H9 (cell line): ENCODE data around the gene CDC25A. TPM values are rescaled to one million over a fixed set of nuclear protein-coding genes. Genes with fewer than 3 reads are reported as not detected.

ENCODE experiments used
- DNase-seq: peaks from one replicate; pipeline ENCODE4 v3.0.0-alpha.2; 2017
- H2AFZ ChIP-seq: one replicate; pipeline ENCODE4 v1.6.1; 2013; ENCODE audit warnings: mild to moderate bottlenecking, low read length, control low read depth, moderate library complexity
- H2AK5ac ChIP-seq: 2 replicates; pipeline ENCODE4 v1.6.1; 2013; ENCODE audit warnings: low read length, control low read depth, mixed read lengths; ENCODE audit not compliant: insufficient read length
- H2BK120ac ChIP-seq: one replicate; pipeline ENCODE4 v1.6.1; 2013; ENCODE audit warnings: low read depth, mild to moderate bottlenecking, low read length, control low read depth, inconsistent platforms; ENCODE audit not compliant: poor library complexity, severe bottlenecking
- H2BK12ac ChIP-seq: 2 replicates; pipeline ENCODE4 v1.6.1; 2013; ENCODE audit warnings: low read length, control low read depth, mixed read lengths, low read depth; ENCODE audit not compliant: insufficient read length
- H2BK15ac ChIP-seq: 2 replicates; pipeline ENCODE4 v1.6.1; 2013; ENCODE audit warnings: low read depth, low read length, control low read depth
- H2BK20ac ChIP-seq: one replicate; pipeline ENCODE4 v1.6.1; 2013; ENCODE audit warnings: low read depth, mild to moderate bottlenecking, low read length, control low read depth, inconsistent platforms; ENCODE audit not compliant: poor library complexity, severe bottlenecking
- H2BK5ac ChIP-seq: 2 replicates; pipeline ENCODE4 v1.6.1; 2013; ENCODE audit warnings: low read length, control low read depth, mixed read lengths; ENCODE audit not compliant: insufficient read length
- H3K14ac ChIP-seq: 2 replicates; pipeline ENCODE4 v1.6.1; 2013; ENCODE audit warnings: low read length, control low read depth; ENCODE audit not compliant: insufficient read depth
- H3K18ac ChIP-seq: 2 replicates; pipeline ENCODE4 v1.6.1; 2013; ENCODE audit warnings: low read depth, mild to moderate bottlenecking, mixed read lengths, low read length, control low read depth; ENCODE audit not compliant: insufficient read length
- H3K23ac ChIP-seq: 2 replicates; pipeline ENCODE4 v1.6.1; 2013; ENCODE audit warnings: low read length, control low read depth, mixed read lengths, low read depth; ENCODE audit not compliant: insufficient read length
- H3K23me2 ChIP-seq: 2 replicates; pipeline ENCODE4 v1.6.1; 2013; ENCODE audit warnings: low read depth, mild to moderate bottlenecking, mixed read lengths, low read length, control low read depth; ENCODE audit not compliant: insufficient read length, poor library complexity, severe bottlenecking
- H3K27ac ChIP-seq: 2 replicates; pipeline ENCODE4 v1.5.1; 2013; ENCODE audit warnings: low read length, control low read depth, mixed read lengths, low read depth; ENCODE audit not compliant: insufficient read length
- H3K27me3 ChIP-seq: 2 replicates; pipeline ENCODE4 v1.6.1; 2013; ENCODE audit warnings: low read length, control low read depth, inconsistent platforms; ENCODE audit not compliant: insufficient read depth
- H3K4ac ChIP-seq: 2 replicates; pipeline ENCODE4 v1.6.1; 2013; ENCODE audit warnings: low read depth, mild to moderate bottlenecking, control low read depth, inconsistent platforms, low read length, moderate library complexity
- H3K4me1 ChIP-seq: 2 replicates; pipeline ENCODE4 v1.6.1; 2013; ENCODE audit warnings: low read length, control low read depth, inconsistent platforms; ENCODE audit not compliant: insufficient read depth
- H3K4me2 ChIP-seq: 2 replicates; pipeline ENCODE4 v1.6.1; 2013; ENCODE audit warnings: low read length, control low read depth, mixed read lengths; ENCODE audit not compliant: insufficient read length, insufficient read depth
- H3K56ac ChIP-seq: 2 replicates; pipeline ENCODE4 v1.6.1; 2013; ENCODE audit warnings: low read depth, mild to moderate bottlenecking, mixed read lengths, low read length, control low read depth; ENCODE audit not compliant: insufficient read length
- H3K79me1 ChIP-seq: 2 replicates; pipeline ENCODE4 v1.6.1; 2013; ENCODE audit warnings: low read depth, mild to moderate bottlenecking, moderate library complexity, low read length, control low read depth, inconsistent platforms; ENCODE audit not compliant: insufficient read depth, poor library complexity, severe bottlenecking
- H3K79me2 ChIP-seq: 2 replicates; pipeline ENCODE4 v1.6.1; 2013; ENCODE audit warnings: low read length, control low read depth, inconsistent platforms; ENCODE audit not compliant: insufficient read depth
- H3K9ac ChIP-seq: 2 replicates; pipeline ENCODE4 v1.6.1; 2013; ENCODE audit warnings: low read length, control low read depth, mixed read lengths; ENCODE audit not compliant: insufficient read length; ENCODE audit errors: extremely low read depth
- H3K9me3 ChIP-seq: one replicate; pipeline ENCODE4 v1.6.1; 2013; ENCODE audit warnings: low read depth, low read length, inconsistent platforms; ENCODE audit not compliant: control insufficient read depth
- H3T11ph ChIP-seq: one replicate; pipeline ENCODE4 v1.6.1; 2013; ENCODE audit warnings: mild to moderate bottlenecking, low read length, control low read depth, inconsistent platforms
- H4K20me1 ChIP-seq: one replicate; pipeline ENCODE4 v1.6.1; 2013; ENCODE audit not compliant: control insufficient read depth, insufficient read length, insufficient read depth
- H4K5ac ChIP-seq: 2 replicates; pipeline ENCODE4 v1.6.1; 2013; ENCODE audit warnings: low read depth, mild to moderate bottlenecking, mixed read lengths, low read length, control low read depth; ENCODE audit not compliant: insufficient read length
- H4K8ac ChIP-seq: replicated peaks from 2 replicates; pipeline ENCODE4 v1.6.1; 2013; ENCODE audit warnings: low read length, control low read depth, mixed read lengths, low read depth; ENCODE audit not compliant: insufficient read length
- H4K91ac ChIP-seq: 2 replicates; pipeline ENCODE4 v1.6.1; 2013; ENCODE audit warnings: low read depth, mild to moderate bottlenecking, moderate library complexity, mixed read lengths, low read length, control low read depth; ENCODE audit not compliant: insufficient read length
- H3K27ac Mint-ChIP-seq, 3 experiments: 2 replicates in 2 of 3; 3 replicates in 1 of 3; pipeline ENCODE4 v1.8.0; 2020 to 2021; ENCODE audit warnings: mixed read lengths in 3 of 3, mild to moderate bottlenecking in 1 of 3, moderate library complexity in 1 of 3
- H3K27me3 Mint-ChIP-seq: 2 replicates; pipeline ENCODE4 v1.8.0; 2021; ENCODE audit warnings: low read depth, mild to moderate bottlenecking, moderate library complexity, mixed read lengths
- H3K36me3 Mint-ChIP-seq, 3 experiments: 2 replicates in 2 of 3; 3 replicates in 1 of 3; pipeline ENCODE4 v1.8.0; 2020 to 2021; ENCODE audit warnings: low read depth in 3 of 3, mixed read lengths in 3 of 3; ENCODE audit not compliant: insufficient read depth in 1 of 3
- H3K4me1 Mint-ChIP-seq, 2 experiments: 2 replicates each; pipeline ENCODE4 v1.8.0; 2020; ENCODE audit warnings: mixed read lengths in 2 of 2
- H3K4me3 Mint-ChIP-seq, 2 experiments: 2 replicates in 1 of 2; 3 replicates in 1 of 2; pipeline ENCODE4 v1.8.0; 2020 to 2021; ENCODE audit warnings: mild to moderate bottlenecking in 2 of 2, mixed read lengths in 2 of 2, moderate library complexity in 1 of 2
- H3K9me3 Mint-ChIP-seq, 2 experiments: 2 replicates in 1 of 2; 3 replicates in 1 of 2; pipeline ENCODE4 v1.8.0; 2020; ENCODE audit warnings: mild to moderate bottlenecking in 2 of 2, mixed read lengths in 2 of 2, moderate library complexity in 1 of 2
- WGBS: extraction: QIAGEN DNeasy Blood & Tissue Kit; methylation state at CpG from one replicate; pipeline ENCODE4 v1.1.7; 2013; ENCODE audit warnings: missing lambda C conversion rate, low lambda C conversion rate, mixed read lengths; ENCODE audit not compliant: insufficient read length; ENCODE audit errors: extremely low coverage; 5-methylcytosine and 5-hydroxymethylcytosine counted together
- total RNA-seq: library from RNA; stranded (reverse); gene quantifications from 2 replicates; pipeline ENCODE4 v1.2.1, GENCODE V29; 2021
- TF ChIP-seq, protein P1 (sequence below): fragments of 200-600 bp; sonication (generic); conservative IDR thresholded peaks from 3 replicates; pipeline ENCODE4 v1.8.0; 2021; ENCODE audit warnings: antibody characterized with exemption, mild to moderate bottlenecking

CDC25A gene
- total RNA-seq, 1 experiment from 2014 or later: 83.3 TPM

DNA sequence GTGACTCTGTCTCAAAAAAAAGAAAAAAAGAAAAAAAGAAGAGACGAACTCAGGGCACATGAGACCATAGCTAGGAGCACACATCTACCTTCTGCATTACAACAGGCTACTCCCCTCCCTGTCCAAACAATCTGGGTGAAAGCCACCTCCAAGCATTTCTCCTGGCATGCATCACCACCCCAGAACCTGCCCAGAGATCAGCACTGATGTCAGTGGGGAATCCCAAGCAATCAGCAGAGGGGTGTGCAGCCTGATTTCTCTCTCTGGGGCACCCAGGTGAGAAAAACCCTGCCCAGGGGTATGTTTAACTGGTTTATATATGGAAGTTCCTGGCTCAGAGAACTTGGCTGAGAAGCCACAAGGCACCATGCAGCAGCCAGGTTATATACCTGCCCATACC lies 59.4 kb downstream of the CDC25A start:
- H2BK15ac ChIP-seq: no peak overlapping the region
- no peak overlapping the region for H2BK120ac ChIP-seq
- no peak overlapping the region for H3K56ac ChIP-seq
- no peaks in the 10 kb centered on the region for H3K79me2 ChIP-seq
- no peak overlapping the region for H2AK5ac ChIP-seq
- no peak overlapping the region for H4K5ac ChIP-seq
- Mint-ChIP-seq H3K27ac (0 out of 7 replicates have a peak overlapping the region, but pooled peaks of 1 of the 3 experiments have one; percentile 15), H3K36me3 (no peaks in the 10 kb centered on the region; a peak in 1 of 7 replicates), H3K4me3 (no peak overlapping the region), H3K4me1 (peaks cover 12 to 15% of the 10 kb centered on the region in 2 experiments), H3K27me3 (no peaks in the 10 kb centered on the region), H3K9me3 (no peaks in the 10 kb centered on the region)
- no peak overlapping the region for H2BK12ac ChIP-seq
- TF ChIP-seq, protein P1, sequence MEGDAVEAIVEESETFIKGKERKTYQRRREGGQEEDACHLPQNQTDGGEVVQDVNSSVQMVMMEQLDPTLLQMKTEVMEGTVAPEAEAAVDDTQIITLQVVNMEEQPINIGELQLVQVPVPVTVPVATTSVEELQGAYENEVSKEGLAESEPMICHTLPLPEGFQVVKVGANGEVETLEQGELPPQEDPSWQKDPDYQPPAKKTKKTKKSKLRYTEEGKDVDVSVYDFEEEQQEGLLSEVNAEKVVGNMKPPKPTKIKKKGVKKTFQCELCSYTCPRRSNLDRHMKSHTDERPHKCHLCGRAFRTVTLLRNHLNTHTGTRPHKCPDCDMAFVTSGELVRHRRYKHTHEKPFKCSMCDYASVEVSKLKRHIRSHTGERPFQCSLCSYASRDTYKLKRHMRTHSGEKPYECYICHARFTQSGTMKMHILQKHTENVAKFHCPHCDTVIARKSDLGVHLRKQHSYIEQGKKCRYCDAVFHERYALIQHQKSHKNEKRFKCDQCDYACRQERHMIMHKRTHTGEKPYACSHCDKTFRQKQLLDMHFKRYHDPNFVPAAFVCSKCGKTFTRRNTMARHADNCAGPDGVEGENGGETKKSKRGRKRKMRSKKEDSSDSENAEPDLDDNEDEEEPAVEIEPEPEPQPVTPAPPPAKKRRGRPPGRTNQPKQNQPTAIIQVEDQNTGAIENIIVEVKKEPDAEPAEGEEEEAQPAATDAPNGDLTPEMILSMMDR: no peak
- no CpG with 5 or more reads among the region's 1 CpG for WGBS
- H2BK5ac ChIP-seq: no peak overlapping the region
- no peak overlapping the region for H3K9ac ChIP-seq
- H3K14ac ChIP-seq: no peak overlapping the region
- no peaks in the 10 kb centered on the region for H4K20me1 ChIP-seq
- no peak overlapping the region for H3T11ph ChIP-seq
- no peak overlapping the region for H3K23ac ChIP-seq
- H3K23me2 ChIP-seq: no peaks in the 10 kb centered on the region
- H2BK20ac ChIP-seq: no peak overlapping the region
- no peak for DNase-seq
- H4K8ac ChIP-seq: no peak overlapping the region
- no peaks in the 10 kb centered on the region for H3K79me1 ChIP-seq
- H3K4me1 ChIP-seq: no peaks in the 10 kb centered on the region
- no peak overlapping the region for H3K4ac ChIP-seq
- no peak overlapping the region for H3K4me2 ChIP-seq
- H3K27ac ChIP-seq: no peak overlapping the region
- H3K27me3 ChIP-seq: no peaks in the 10 kb centered on the region
- no peaks in the 10 kb centered on the region for H3K9me3 ChIP-seq
- no peak overlapping the region for H3K18ac ChIP-seq
- no peak overlapping the region for H4K91ac ChIP-seq
- H2AFZ ChIP-seq: no peak overlapping the region
